Body of pancreas (tissue), 4 donors: Measurements from ENCODE around the gene ABCD1.

Source experiments
- POLR2A ChIP-seq, 3 donors: fragments of 450-650 bp; IDR thresholded peaks; one replicate each; pipeline ENCODE4 v1.6.1; 2016; ENCODE audit warnings: antibody characterized with exemption in 3 of 3, mild to moderate bottlenecking in 2 of 3
- TF ChIP-seq, protein P1 (sequence below), 7 experiments: fragments of 450-650 bp in 4 of 7; fragments of 200-600 bp in 3 of 7; sonication (generic) in 3 of 7; IDR thresholded peaks; one replicate each; pipeline ENCODE4 v1.5.1; 2016 to 2019; ENCODE audit warnings: antibody characterized with exemption in 7 of 7

- no peak for TF ChIP-seq POLR2A (IDR thresholded peaks at IDR 0.05)
- TF ChIP-seq, protein P1, sequence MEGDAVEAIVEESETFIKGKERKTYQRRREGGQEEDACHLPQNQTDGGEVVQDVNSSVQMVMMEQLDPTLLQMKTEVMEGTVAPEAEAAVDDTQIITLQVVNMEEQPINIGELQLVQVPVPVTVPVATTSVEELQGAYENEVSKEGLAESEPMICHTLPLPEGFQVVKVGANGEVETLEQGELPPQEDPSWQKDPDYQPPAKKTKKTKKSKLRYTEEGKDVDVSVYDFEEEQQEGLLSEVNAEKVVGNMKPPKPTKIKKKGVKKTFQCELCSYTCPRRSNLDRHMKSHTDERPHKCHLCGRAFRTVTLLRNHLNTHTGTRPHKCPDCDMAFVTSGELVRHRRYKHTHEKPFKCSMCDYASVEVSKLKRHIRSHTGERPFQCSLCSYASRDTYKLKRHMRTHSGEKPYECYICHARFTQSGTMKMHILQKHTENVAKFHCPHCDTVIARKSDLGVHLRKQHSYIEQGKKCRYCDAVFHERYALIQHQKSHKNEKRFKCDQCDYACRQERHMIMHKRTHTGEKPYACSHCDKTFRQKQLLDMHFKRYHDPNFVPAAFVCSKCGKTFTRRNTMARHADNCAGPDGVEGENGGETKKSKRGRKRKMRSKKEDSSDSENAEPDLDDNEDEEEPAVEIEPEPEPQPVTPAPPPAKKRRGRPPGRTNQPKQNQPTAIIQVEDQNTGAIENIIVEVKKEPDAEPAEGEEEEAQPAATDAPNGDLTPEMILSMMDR (IDR thresholded peaks at IDR 0.05) = no peak
Measured at GRCh38 chrX:153775293-153776119, 50.9 kb downstream of the ABCD1 start.
